Measurements from ENCODE around the gene E2F8.
"Not testable (repeated sequence)": the region's sequence is repeated elsewhere in the genome, so short reads cannot be mapped to it uniquely, and the experiment has no call there.

E2F8 gene

DNA sequence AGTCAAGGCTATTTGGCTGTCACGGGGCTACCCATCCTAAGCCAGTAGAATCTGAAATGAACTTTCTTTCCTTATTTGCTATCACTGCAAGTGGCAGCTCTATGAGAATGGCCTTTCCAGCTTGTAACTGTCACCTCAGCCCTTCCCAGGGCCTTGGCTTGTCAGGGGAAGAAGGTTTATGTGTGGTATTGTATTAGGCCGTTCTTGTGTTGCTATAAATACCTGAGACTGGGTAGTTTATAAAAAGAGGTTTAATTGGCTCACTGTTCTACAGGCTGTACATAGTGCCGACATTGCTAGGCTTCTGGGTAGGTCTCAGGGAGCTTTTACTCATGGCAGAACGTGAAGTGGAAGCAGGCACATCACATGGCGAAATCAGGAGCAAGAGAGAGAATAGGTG lies 26.8 kb upstream of the E2F8 start:
- in situ Hi-C loops (cut with MboI; ENCODE audit: low sequenced_read_pairs), result no loop called here
- DNase-seq (ENCODE audit: low spot score in 2 of 2), result no peak

DNA sequence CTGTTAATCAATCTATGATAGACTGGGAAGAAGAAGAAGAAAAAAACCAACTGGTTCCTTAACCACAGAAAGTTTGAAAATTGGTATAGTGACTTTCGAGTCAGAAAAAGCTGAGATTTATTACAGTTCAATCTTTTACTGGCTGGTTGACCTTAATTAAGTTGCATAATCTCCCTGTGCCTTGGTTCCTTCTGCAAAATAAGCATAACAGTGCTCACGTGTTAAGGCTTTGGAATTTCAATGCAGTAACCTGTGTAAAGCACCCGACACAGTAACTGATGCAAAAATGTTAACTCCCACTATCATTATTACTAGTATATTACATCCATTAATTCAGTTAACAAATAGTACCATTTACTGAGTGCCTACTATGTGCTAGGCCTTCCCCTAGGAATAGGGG lies 22.6 kb upstream of the E2F8 start:
- DNase-seq (ENCODE audit: low spot score in 2 of 2), result no peak
- Histone ChIP-seq H3K9me3 (no peaks in the 10 kb centered on the region), H3K4me1 (no peaks in the 10 kb centered on the region; the same call in 1 of the 2 replicates), H3K36me3 (replicated peaks) (no peaks in the 10 kb centered on the region), H3K27me3 (ENCODE audit: low read depth) (no peaks in the 10 kb centered on the region), H3K4me3 (no peak overlapping the region)
- in situ Hi-C loops (cut with MboI; ENCODE audit: low sequenced_read_pairs), result no loop called here

More for the DNA sequence above, 26.8 kb upstream of the E2F8 start:
- Histone ChIP-seq H3K4me1 (no peaks in the 10 kb centered on the region; the same call in 1 of the 2 replicates), H3K9me3 (no peaks in the 10 kb centered on the region), H3K27me3 (ENCODE audit: low read depth) (peaks cover 3% of the 10 kb centered on the region; the same call in 1 of the 2 replicates), H3K36me3 (replicated peaks) (no peaks in the 10 kb centered on the region), H3K4me3 (no peak overlapping the region)

DNA sequence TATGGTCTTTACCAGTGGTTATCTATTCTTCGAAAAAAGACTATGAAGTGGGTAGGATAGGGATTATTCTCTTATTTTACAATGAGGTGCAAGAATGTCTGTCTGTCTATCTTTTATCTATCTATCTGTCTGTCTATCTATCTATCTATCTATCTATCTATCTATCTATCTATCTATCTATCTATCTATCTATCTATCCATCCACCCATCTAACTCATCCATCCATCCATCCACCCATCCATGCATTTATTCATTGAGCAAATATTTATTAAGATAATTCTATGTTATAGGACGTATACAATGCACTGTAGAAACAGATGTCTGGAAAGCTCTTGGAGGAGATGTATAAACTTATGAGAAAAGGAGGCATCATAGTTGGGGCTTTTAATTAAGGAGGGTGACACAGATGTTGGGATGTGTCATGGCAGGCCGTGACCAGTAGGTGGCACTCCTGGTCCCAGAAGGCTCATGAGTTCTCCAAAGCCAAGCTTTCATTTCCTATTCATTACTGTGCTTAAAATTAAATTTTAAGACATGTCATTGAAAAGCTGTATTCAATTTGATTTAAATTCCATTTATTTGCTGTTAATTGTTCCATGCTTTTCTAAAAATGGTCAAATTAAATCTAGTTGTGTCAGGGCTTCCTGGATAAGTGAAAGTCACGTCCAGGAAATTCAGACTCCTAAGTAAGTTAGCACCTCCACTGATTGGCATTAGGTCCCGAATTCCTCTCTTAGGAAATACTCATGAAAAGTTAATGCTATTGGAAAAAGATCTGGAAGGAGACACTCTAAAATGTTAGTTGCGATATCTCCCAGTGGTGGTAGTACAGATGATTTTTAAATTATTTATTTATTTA lies 19.0 kb upstream of the E2F8 start:
- H3K36me3 ChIP-seq (replicated peaks), result no peaks in the 10 kb centered on the region
- H3K4me3 ChIP-seq, result no peak overlapping the region
- H3K4me1 ChIP-seq, result no peaks in the 10 kb centered on the region; the same call in 1 of the 2 replicates
- in situ Hi-C loops (cut with MboI; ENCODE audit: low sequenced_read_pairs), result loop anchor here (10.0 kb wide), 1 partner anchor 295 kb away; no protein-coding TSS in a partner anchor
- H3K9me3 ChIP-seq, result no peaks in the 10 kb centered on the region
- DNase-seq (ENCODE audit: low spot score in 2 of 2), result peak; percentile 54 to 81
- H3K27me3 ChIP-seq (ENCODE audit: low read depth), result no peaks in the 10 kb centered on the region

DNA sequence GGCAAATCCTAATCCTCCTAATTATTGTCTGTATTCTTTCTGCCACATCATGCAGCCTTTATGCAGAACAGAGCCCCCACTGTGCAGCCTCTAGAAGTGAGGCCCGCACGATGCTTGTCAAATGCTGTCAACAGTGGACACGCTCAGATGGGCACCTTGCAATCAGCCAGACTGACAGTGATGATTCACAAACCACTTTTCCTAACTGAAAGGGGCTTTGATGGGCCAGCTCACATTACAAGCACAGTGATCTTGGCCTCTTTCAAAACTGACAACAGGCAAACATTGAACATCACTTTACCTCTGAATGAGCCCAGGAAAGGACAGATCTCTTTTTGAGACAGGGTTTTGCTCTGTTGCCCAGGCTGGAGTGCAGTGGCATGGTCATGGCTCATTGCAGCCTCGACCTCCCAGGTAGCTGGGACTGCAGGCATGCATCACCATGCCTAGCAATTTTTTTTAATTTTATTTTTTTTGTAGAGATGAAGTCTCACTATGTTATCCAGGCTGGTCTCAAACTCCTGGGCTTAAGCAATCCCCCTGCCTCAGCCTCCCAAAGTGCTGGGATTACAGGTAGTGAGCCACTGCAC lies 18.0 kb upstream of the E2F8 start:
- Histone ChIP-seq H3K4me1 (no peaks in the 10 kb centered on the region; the same call in 1 of the 2 replicates), H3K36me3 (replicated peaks) (no peaks in the 10 kb centered on the region), H3K4me3 (no peak overlapping the region), H3K27me3 (ENCODE audit: low read depth) (no peaks in the 10 kb centered on the region), H3K9me3 (no peaks in the 10 kb centered on the region)
- in situ Hi-C loops (cut with MboI; ENCODE audit: low sequenced_read_pairs), result loop anchor here (10.0 kb wide), 1 partner anchor 296 kb away; no protein-coding TSS in a partner anchor
- DNase-seq (ENCODE audit: low spot score in 2 of 2), result no peak

DNA sequence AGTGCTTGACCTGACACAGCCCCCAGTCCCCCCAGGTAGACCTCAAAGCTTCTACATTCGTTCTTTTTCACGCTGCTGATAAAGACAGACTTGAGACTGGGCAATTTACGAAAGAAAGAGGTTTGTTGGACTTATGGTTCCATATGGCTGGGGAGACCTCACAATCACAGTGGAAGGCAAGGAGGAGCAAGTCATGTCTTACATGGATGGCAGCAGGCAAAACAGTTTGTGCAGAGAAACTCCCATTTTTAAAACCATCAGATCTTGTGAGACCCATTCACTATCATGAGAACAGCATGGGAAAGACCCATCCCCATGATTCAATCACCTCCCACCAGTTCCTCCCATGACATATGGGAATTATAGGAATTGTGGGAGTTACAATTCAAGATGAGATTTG lies 13.7 kb upstream of the E2F8 start:
- not testable (repeated sequence) for H3K9me3 ChIP-seq; DNase-seq (ENCODE audit: low spot score in 2 of 2); H3K4me3 ChIP-seq; H3K27me3 ChIP-seq (ENCODE audit: low read depth); H3K4me1 ChIP-seq; H3K36me3 ChIP-seq (replicated peaks)
- in situ Hi-C loops (cut with MboI; ENCODE audit: low sequenced_read_pairs), result loop anchor here (10.0 kb wide), 1 partner anchor 300 kb away; no protein-coding TSS in a partner anchor

DNA sequence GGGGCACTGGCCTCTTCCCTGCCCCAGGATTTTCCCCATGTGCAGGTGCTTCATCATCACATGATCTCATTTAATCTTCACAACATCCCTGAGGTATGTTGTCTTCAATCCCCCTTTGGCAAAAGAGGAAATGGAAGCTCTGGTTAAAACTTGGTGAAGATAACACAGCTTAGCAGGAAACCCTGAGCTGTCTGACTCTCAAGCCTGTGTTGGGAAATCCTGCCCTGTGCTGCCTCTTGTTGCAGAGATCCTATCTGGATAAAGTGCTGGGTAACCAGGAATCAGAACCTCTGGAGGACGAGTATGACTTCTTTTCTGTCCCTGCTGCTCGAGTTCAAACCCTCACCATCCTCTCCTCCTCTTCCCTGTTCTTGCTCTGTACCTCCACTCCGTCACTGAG lies 13.1 kb upstream of the E2F8 start:
- DNase-seq (ENCODE audit: low spot score in 2 of 2), result no peak
- in situ Hi-C loops (cut with MboI; ENCODE audit: low sequenced_read_pairs), result loop anchor here (10.0 kb wide), 1 partner anchor 301 kb away; no protein-coding TSS in a partner anchor
- Histone ChIP-seq H3K27me3 (ENCODE audit: low read depth) (peaks cover 6% of the 10 kb centered on the region; the same call in 1 of the 2 replicates), H3K9me3 (0 out of 2 replicates have a peak, but pooled peaks cover 2% of the 10 kb centered on the region), H3K36me3 (replicated peaks) (no peaks in the 10 kb centered on the region), H3K4me1 (no peaks in the 10 kb centered on the region), H3K4me3 (no peak overlapping the region)

DNA sequence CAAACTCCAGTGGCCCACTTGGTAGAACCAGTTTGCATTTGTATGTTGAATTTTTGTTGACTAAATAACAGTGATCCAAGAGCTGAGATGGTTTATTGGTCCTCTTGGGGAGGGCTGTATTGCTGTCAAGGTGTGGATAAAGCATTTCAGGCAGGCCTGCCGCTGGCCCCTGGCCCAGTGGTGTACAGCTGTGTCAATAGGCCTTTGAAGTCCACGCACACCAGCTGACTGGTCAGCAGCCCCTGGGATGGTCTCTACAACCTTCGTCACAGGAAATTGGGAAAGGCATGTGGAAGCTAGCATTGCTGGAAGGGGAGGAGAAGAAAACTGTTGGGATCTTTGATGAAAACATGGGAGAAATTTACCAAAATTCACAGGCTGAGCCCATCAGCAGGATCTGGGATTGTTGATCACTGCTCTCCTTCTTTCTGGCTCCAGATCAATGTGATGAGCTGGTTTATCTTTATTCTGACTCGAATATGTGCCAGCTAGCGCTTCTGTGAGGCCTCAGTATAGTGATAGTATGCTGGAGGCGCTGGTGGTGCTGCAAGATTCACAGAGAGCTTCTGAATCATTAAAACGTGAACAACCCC lies 12.5 kb upstream of the E2F8 start:
- no peak overlapping the region for H3K4me3 ChIP-seq
- DNase-seq (ENCODE audit: low spot score in 2 of 2), result no peak
- H3K4me1 ChIP-seq, result no peaks in the 10 kb centered on the region
- no peaks in the 10 kb centered on the region for H3K36me3 ChIP-seq (replicated peaks)
- H3K9me3 ChIP-seq, result 0 out of 2 replicates have a peak, but pooled peaks cover 2% of the 10 kb centered on the region
- H3K27me3 ChIP-seq (ENCODE audit: low read depth), result peaks cover 6% of the 10 kb centered on the region; the same call in 1 of the 2 replicates
- in situ Hi-C loops (cut with MboI; ENCODE audit: low sequenced_read_pairs), result loop anchor here (10.0 kb wide), 1 partner anchor 302 kb away; no protein-coding TSS in a partner anchor

DNA sequence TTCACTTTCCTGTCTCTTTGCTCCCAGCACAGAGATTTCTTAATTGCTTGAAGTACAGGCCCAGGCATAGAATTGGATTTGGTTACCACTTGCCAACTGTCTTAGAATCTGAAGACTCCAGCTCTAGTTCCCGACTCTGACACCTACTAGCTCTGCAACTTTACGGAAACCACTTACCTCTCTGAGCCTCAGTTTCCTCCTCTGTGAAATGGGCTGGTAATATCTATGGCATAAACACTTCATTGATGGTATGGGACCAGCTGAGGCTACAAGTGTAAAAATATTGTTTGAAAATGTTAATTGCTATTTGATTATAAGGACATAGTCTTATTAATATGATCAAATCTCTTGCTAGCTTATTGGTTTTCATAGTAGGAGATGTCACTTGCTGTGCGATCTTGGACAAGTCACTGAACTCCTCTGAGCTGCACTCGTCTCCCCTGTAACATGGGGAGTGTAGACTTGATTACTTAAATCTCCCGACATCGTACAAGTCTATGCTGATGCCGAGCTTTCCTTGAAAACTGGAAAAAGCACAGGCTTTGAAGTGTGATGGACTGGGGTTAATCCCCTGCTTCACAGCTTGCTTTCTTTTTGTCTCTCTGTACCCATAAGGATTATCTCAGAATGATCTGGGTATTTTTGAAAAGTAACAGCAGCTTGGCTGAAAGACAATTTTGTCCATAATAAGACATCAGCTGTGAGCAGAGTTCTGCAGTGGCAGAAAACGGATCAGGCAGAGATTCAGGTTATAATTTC lies 11.8 kb upstream of the E2F8 start:
- peak in 1 of 2 experiments; percentile 20 for DNase-seq (ENCODE audit: low spot score in 2 of 2)
- Histone ChIP-seq H3K9me3 (0 out of 2 replicates have a peak, but pooled peaks cover 2% of the 10 kb centered on the region), H3K36me3 (replicated peaks) (no peaks in the 10 kb centered on the region), H3K4me1 (no peaks in the 10 kb centered on the region), H3K4me3 (no peak overlapping the region), H3K27me3 (ENCODE audit: low read depth) (peaks cover 6% of the 10 kb centered on the region; the same call in 1 of the 2 replicates)
- in situ Hi-C loops (cut with MboI; ENCODE audit: low sequenced_read_pairs), result loop anchor here (10.0 kb wide), 1 partner anchor 302 kb away; no protein-coding TSS in a partner anchor

DNA sequence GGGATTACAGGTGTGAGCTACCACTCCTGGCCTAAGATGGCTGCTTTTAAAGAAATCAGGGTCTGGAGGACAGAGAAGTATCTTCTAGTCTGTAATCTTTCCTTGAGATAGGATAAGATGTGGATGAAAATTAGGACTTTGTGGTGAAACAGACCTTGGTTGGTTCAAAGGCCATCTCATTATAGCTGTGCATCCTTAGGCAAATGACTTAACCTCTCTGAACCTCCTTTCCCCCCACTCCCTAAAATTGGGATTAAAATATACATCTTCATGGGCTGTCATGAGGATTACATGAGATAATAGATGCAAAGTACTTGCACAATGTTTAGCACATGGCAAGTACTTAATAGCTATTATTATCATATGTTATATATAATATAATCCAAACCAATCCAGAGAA lies 10.8 kb upstream of the E2F8 start:
- no peak overlapping the region for H3K4me3 ChIP-seq
- DNase-seq (ENCODE audit: low spot score in 2 of 2), result no peak
- in situ Hi-C loops (cut with MboI; ENCODE audit: low sequenced_read_pairs), result loop anchor here (10.0 kb wide), 1 partner anchor 303 kb away; no protein-coding TSS in a partner anchor
- peaks cover 6% of the 10 kb centered on the region; the same call in 1 of the 2 replicates for H3K27me3 ChIP-seq (ENCODE audit: low read depth)
- H3K4me1 ChIP-seq, result no peaks in the 10 kb centered on the region
- H3K9me3 ChIP-seq, result 0 out of 2 replicates have a peak, but pooled peaks cover 2% of the 10 kb centered on the region
- no peaks in the 10 kb centered on the region for H3K36me3 ChIP-seq (replicated peaks)

DNA sequence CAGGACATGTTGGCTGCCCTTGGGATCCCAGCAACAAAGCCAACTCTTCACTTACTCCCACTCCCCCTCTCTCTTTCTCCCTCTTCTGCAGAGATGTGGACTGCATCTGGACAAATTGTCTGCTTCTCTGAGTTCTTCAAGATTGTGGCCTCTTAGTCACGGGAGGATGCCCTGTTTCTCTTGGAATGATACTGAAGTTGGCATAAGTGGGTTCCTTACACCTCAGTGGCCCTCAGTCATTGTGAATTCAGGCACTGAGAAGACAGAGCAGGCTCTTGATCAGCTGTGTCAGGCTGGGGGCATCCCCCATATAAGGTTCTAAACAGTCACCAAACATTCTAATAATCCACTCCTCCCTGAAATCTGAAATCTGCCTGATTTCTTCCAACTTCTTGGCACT lies 6.1 kb upstream of the E2F8 start:
- DNase-seq (ENCODE audit: low spot score in 2 of 2), result no peak
- H3K4me1 ChIP-seq, result no peaks in the 10 kb centered on the region
- no peak overlapping the region for H3K4me3 ChIP-seq
- 0 out of 2 replicates have a peak, but pooled peaks cover 2% of the 10 kb centered on the region for H3K9me3 ChIP-seq
- peaks cover 6% of the 10 kb centered on the region; the same call in 1 of the 2 replicates for H3K27me3 ChIP-seq (ENCODE audit: low read depth)
- no peaks in the 10 kb centered on the region for H3K36me3 ChIP-seq (replicated peaks)
- in situ Hi-C loops (cut with MboI; ENCODE audit: low sequenced_read_pairs), result no loop called here

DNA sequence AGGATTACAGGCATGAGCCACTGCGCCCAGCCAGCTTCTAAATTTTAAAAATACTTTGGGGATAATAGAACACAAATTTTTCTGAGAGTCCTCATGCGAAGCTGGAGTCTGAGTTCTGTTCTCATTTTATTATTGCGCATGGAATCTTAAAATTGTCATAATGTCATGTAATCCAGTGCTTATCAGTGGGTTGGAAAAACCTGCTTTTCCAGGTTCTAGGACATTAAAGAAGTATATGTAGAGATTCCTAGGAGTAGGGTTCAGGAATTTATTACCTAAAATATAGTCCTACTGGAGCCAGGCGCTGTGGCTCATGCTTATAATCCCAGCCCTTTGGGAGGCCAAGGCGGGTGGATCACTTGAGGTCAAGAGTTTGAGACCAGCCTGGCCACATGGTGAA lies 4.6 kb upstream of the E2F8 start:
- no peak overlapping the region for H3K4me3 ChIP-seq

DNA sequence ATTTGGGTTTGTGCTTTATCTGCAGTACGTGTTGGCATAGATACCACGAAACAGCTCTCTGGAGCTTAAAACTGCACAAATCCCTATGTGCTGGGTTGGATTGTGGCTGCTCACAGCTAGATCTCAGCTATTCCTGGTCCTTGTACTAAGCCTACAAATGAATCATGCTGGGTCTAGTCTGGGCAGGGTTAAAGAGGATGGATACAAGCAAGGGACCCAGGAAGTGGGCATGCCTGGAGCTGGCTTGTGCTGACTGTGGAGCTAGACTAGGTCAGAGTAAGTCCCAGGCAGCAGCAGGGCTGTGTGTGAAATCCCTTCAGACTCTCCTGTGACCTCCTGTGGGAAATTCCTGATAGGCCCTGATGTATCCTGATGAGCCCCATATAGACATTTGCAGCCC lies 3.9 kb upstream of the E2F8 start:
- H3K9me3 ChIP-seq, result 0 out of 2 replicates have a peak, but pooled peaks cover 2% of the 10 kb centered on the region
- no peaks in the 10 kb centered on the region for H3K4me1 ChIP-seq
- in situ Hi-C loops (cut with MboI; ENCODE audit: low sequenced_read_pairs), result no loop called here
- no peaks in the 10 kb centered on the region for H3K36me3 ChIP-seq (replicated peaks)
- H3K27me3 ChIP-seq (ENCODE audit: low read depth), result peaks cover 6% of the 10 kb centered on the region; the same call in 1 of the 2 replicates
- H3K4me3 ChIP-seq, result no peak overlapping the region
- DNase-seq (ENCODE audit: low spot score in 2 of 2), result no peak

More for the DNA sequence above, 4.6 kb upstream of the E2F8 start:
- H3K4me1 ChIP-seq, result no peaks in the 10 kb centered on the region
- in situ Hi-C loops (cut with MboI; ENCODE audit: low sequenced_read_pairs), result no loop called here
- peaks cover 6% of the 10 kb centered on the region; the same call in 1 of the 2 replicates for H3K27me3 ChIP-seq (ENCODE audit: low read depth)
- 0 out of 2 replicates have a peak, but pooled peaks cover 2% of the 10 kb centered on the region for H3K9me3 ChIP-seq
- H3K36me3 ChIP-seq (replicated peaks), result no peaks in the 10 kb centered on the region
- DNase-seq (ENCODE audit: low spot score in 2 of 2), result no peak

DNA sequence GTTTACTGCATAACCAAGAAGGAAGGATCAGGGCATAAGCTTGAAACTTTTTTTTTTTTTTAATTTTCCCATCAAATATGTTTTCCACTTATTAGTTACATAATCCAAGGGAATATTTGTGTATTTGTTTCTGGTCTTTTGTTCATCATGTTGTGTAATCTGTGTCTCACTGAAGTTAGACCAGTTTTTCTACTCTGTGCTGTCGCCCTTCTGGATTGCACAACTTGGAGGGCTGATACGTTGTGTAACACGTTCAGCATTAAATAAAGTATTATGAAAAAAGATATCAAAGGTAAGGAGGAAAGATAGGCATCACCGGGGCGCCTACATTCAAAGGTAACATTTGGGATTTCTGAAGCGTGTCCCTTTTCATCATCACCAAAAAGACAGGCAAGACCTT lies 3.3 kb upstream of the E2F8 start:
- H3K36me3 ChIP-seq (replicated peaks), result no peaks in the 10 kb centered on the region
- peaks cover under 1% of the 10 kb centered on the region; the same call in 1 of the 2 replicates for H3K27me3 ChIP-seq (ENCODE audit: low read depth)
- in situ Hi-C loops (cut with MboI; ENCODE audit: low sequenced_read_pairs), result no loop called here
- DNase-seq (ENCODE audit: low spot score in 2 of 2), result no peak
- no peak overlapping the region for H3K4me3 ChIP-seq
- H3K4me1 ChIP-seq, result peaks cover 3% of the 10 kb centered on the region; the same call in 1 of the 2 replicates
- H3K9me3 ChIP-seq, result no peaks in the 10 kb centered on the region

Measured in HAP-1 (cell line).